Urothelium cell line (cell line): ENCODE data around the gene OOSP3.
"Not testable (repeated sequence)": the region's sequence is repeated elsewhere in the genome, so short reads cannot be mapped to it uniquely, and the experiment has no call there.

ENCODE experiments used
- DNase-seq: peaks from one replicate; pipeline ENCODE4 v3.0.0; 2011; ENCODE audit warnings: low spot score, mixed read lengths
- FAIRE-seq: peaks from 2 replicates; lab custom pipeline; 2011; peaks lifted over from hg19 to GRCh38; lab: Jason Lieb, UNC

Gene OOSP3

GRCh38 chr11:59875856-59876519 is 2.6 kb upstream of the OOSP3 start:
- FAIRE-seq (no peak), DNase-seq (no peak)

DNA sequence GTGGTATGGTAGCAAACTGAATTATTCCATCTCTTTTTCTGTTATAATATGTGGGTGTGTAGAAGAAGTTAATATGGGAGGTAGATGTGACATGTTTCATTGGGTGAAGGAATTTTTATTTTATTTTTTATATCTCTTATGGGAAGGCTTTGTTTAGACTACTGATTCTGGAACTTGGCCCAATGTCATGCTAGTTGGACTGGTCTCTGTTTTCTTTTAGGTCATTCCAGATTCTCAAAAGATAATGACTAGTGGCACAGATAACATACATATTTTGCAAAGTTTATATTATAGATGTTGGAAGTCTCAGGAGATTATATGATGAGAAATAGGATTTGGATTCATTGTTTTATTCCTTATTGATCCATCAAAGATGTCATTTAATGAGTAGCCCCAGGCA is 1.3 kb upstream of the OOSP3 start:
- FAIRE-seq (no peak), DNase-seq (no peak)

- no peak for DNase-seq
- FAIRE-seq = no peak
Observed at GRCh38 chr11:59877784-59878183, 798 bp upstream of the OOSP3 start.

DNA sequence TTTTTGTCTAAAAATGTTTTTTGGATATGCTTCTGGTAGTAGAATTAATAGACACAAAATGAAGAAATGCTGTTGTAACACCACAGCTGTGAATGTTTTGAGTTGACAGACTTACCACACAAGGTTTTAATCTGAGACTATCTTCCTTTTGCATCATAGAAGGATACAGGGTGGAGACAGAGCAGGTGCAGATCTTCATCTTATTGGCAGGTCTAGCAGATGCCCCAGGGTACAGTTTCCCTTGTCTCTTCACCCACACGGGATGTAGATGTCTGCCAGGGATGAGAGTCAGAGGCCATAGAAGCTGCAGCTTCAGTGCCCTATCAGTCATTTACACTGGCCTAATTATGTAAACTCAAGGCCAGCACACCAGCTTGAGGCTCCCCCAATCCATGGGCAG is 985 bp downstream of the OOSP3 start:
- DNase-seq (no peak), FAIRE-seq (no peak)

GRCh38 chr11:59883597-59883996 is 5.0 kb downstream of the OOSP3 start:
- DNase-seq (no peak), FAIRE-seq (no peak)

DNA sequence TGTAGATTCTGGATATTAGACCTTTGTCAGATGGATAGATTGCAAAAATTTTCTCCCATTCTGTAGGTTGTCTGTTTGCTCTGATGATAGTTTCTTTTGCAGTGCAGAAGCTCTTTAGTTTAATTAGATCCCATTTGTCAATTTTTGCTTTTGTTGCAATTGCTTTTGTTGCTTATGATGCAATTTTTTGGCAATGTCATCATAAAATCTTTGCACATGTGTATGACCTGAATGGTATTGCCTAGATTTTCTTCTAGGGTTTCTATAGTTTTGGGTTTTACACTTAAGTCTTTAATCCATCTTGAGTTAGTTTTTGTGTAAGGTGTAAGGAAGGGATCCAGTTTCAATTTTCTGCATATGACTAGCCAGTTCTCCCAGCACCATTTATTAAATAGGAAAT is 8.6 kb downstream of the OOSP3 start:
- DNase-seq, FAIRE-seq: not testable (repeated sequence)

DNA sequence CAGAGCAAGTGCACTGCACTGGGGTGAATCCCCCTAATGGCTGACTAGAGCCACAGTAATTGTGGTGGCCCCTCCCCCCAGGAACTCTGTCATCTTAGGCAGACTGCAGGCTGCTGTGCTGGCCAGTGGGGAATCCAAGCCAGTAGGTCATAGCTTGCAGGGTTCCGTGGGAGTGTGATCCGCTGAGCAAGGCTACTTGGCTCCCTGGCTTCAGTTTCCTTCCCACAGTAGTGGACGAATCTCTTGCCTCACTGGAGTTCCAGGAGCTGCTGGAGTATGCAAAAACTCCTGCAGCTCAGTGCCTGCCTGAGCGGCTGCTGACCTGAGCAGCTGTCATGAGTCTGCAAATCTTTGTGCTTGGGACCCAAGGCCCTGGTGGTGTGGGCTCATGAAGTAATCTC is 13.2 kb downstream of the OOSP3 start:
- FAIRE-seq (no peak), DNase-seq (no peak)

GRCh38 chr11:59894616-59895015 is 16.0 kb downstream of the OOSP3 start:
- DNase-seq = no peak
- FAIRE-seq = no peak

- DNase-seq = no peak
- FAIRE-seq = no peak
Observed at GRCh38 chr11:59898046-59898445, 19.5 kb downstream of the OOSP3 start.

- no peak for DNase-seq
- no peak for FAIRE-seq
Observed at GRCh38 chr11:59898650-59899049, 20.1 kb downstream of the OOSP3 start.

- DNase-seq (no peak), FAIRE-seq (peak; percentile 17)
Observed at GRCh38 chr11:59899532-59899931, 20.9 kb downstream of the OOSP3 start.

GRCh38 chr11:59900366-59901126 is 22.0 kb downstream of the OOSP3 start:
- FAIRE-seq = no peak
- DNase-seq = no peak

DNA sequence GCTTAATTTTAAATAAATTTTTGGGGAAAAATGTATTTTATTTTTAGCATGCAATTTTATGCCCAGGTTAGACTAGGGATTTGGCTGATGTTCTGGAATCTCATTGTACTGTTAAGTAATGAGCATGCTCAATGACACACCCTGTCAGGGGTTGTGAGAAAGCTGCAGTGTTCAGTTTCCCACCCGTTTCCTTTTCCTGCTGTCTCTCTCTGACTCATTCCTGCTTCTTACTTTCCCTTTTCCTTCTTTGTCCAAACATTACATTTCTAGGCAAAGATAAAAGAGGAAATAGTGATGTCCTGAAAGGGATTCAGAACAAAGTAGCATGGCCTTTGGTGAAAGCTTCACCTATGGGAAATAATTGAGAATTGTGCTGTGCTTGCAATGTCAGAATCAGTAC is 22.7 kb downstream of the OOSP3 start:
- FAIRE-seq (no peak), DNase-seq (peak; percentile 16)

- FAIRE-seq, DNase-seq: not testable (repeated sequence)
Observed at GRCh38 chr11:59903569-59903968, 25.0 kb downstream of the OOSP3 start.

DNA sequence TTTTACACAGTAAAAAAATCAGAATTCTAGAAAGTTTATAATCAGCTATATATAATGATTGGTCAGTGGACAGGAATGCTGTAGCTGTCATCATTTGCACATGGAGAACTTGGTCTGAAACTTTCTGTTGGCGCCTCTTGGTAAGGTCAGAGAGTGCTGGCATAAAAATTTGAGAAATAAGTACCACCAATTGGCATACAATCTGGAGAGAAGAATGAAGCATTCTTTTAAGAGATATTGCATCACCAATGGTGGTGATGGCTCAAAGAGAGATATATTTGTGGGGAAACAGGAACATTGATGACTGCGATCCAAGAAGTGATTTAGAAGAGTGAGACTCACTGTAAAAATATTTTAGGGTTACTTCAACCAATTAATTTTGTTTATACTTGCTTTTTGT is 39.9 kb downstream of the OOSP3 start:
- FAIRE-seq (no peak), DNase-seq (no peak)

GRCh38 chr11:59918987-59919589 is 40.5 kb downstream of the OOSP3 start:
- peak; percentile 44 for DNase-seq

DNA sequence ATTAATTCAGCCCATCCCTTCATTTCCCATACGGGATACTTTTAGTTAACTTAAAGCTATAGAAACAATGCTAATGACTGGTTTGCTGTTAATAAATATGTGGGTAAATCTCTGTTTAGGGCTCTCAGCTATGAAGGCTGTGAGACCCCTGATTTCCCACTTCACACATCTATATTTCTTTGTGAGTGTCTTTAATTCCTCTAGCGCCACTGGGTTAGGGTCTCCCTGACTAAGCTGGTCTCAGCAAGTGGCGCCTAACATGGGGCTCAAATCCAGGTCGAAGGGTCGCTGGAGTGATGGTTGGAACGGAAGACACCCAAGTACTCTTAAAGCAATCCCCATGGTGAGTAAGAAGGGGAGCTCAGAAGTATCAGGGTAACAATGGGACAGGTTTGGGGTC is 45.2 kb downstream of the OOSP3 start:
- no peak for DNase-seq
- FAIRE-seq = no peak

More at GRCh38 chr11:59918987-59919589, 40.5 kb downstream of the OOSP3 start:
- FAIRE-seq = no peak

GRCh38 chr11:59931688-59932087 is 53.1 kb downstream of the OOSP3 start:
- FAIRE-seq = no peak
- DNase-seq = no peak

DNA sequence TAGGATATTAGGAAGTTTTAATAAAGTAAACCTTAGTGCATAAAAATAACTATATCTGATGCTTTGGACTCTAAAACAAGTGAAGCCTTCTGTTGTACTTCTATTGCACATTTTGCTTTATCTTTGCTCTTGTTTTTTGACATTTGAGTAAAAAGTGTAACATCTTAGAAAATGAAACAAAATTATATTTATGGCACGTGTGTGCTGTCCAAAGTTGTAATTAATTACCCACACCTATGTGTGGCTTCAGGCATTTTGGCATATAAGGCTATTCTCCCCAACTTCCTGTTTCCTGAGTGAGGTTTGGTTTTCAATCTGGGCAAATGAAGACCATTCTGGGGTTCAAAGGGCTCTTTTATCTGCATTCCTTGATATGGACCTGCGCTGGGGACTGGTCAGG is 59.5 kb downstream of the OOSP3 start, which contains the start of gene OOSP1:
OOSP1 (plus strand) TSS at position 301 of the 400 bp plus-strand sequence; CDS start at position 324, 23 bp downstream.
- FAIRE-seq (no peak), DNase-seq (no peak)

GRCh38 chr11:59938718-59939117 is 60.1 kb downstream of the OOSP3 start:
- no peak for FAIRE-seq

GRCh38 chr11:59939482-59939881 is 60.9 kb downstream of the OOSP3 start:
- FAIRE-seq = no peak
- DNase-seq = no peak

More at GRCh38 chr11:59938718-59939117, 60.1 kb downstream of the OOSP3 start:
- DNase-seq = no peak

- FAIRE-seq (no peak), DNase-seq (no peak)
Observed at GRCh38 chr11:59941091-59941490, 62.5 kb downstream of the OOSP3 start.
